Astrocyte (in vitro differentiated cells and primary cell): ENCODE measurements around the gene TAF8. TPM values are rescaled to one million over a fixed set of nuclear protein-coding genes. Genes with fewer than 3 reads are reported as not detected.

Experiments
- DNase-seq: peaks from one replicate; pipeline ENCODE4 v3.0.0-alpha.2; 2010; ENCODE audit warnings: low read depth
- FAIRE-seq: peaks from 2 replicates; lab custom pipeline; 2011; peaks lifted over from hg19 to GRCh38; lab: Jason Lieb, UNC
- H2AFZ ChIP-seq: 2 replicates; pipeline ENCODE4 v1.6.0; 2012; ENCODE audit warnings: low read depth, low read length, inconsistent platforms
- H3K27ac ChIP-seq: 2 replicates; pipeline ENCODE4 v1.5.1; 2011; ENCODE audit warnings: low read depth, low read length, inconsistent platforms
- H3K27me3 ChIP-seq: 2 replicates; pipeline ENCODE4 v1.6.0; 2011; ENCODE audit warnings: low read length, inconsistent platforms; ENCODE audit not compliant: insufficient read depth
- H3K36me3 ChIP-seq: 2 replicates; pipeline ENCODE4 v1.5.1; 2011; ENCODE audit warnings: low read length, inconsistent platforms; ENCODE audit not compliant: insufficient read depth
- H3K4me1 ChIP-seq: 2 replicates; pipeline ENCODE4 v1.5.1; 2011; ENCODE audit warnings: low read length, inconsistent platforms; ENCODE audit not compliant: insufficient read depth
- H3K4me2 ChIP-seq: 2 replicates; pipeline ENCODE4 v1.6.0; 2012; ENCODE audit warnings: low read length, inconsistent platforms
- H3K4me3 ChIP-seq: 2 replicates; pipeline ENCODE4 v1.5.1; 2011; ENCODE audit warnings: low read depth, mild to moderate bottlenecking, low read length, inconsistent platforms; ENCODE audit not compliant: insufficient read depth
- H3K79me2 ChIP-seq: 2 replicates; pipeline ENCODE4 v1.6.0; 2012; ENCODE audit warnings: mild to moderate bottlenecking, low read length, inconsistent platforms; ENCODE audit not compliant: insufficient read depth
- H3K9ac ChIP-seq: 2 replicates; pipeline ENCODE4 v1.6.0; 2012; ENCODE audit warnings: mild to moderate bottlenecking, low read length, inconsistent platforms
- H3K9me3 ChIP-seq: 2 replicates; pipeline ENCODE4 v1.5.1; 2012; ENCODE audit warnings: low read depth, mild to moderate bottlenecking, low read length, inconsistent platforms; ENCODE audit not compliant: insufficient read depth
- H4K20me1 ChIP-seq: 2 replicates; pipeline ENCODE4 v1.6.0; 2012; ENCODE audit warnings: low read length, inconsistent platforms; ENCODE audit not compliant: insufficient read depth
- H3K27ac Mint-ChIP-seq: one replicate; pipeline ENCODE4 v1.8.0; 2021; ENCODE audit warnings: mild to moderate bottlenecking, mixed read lengths; ENCODE audit not compliant: unreplicated experiment
- H3K27me3 Mint-ChIP-seq: one replicate; pipeline ENCODE4 v1.8.0; 2021; ENCODE audit warnings: low read depth, mixed read lengths; ENCODE audit not compliant: unreplicated experiment
- H3K36me3 Mint-ChIP-seq: one replicate; pipeline ENCODE4 v1.8.0; 2021; ENCODE audit warnings: low read depth, mixed read lengths; ENCODE audit not compliant: unreplicated experiment
- H3K4me1 Mint-ChIP-seq: one replicate; pipeline ENCODE4 v1.8.0; 2021; ENCODE audit warnings: low read depth, mixed read lengths; ENCODE audit not compliant: unreplicated experiment
- H3K4me3 Mint-ChIP-seq: one replicate; pipeline ENCODE4 v1.8.0; 2021; ENCODE audit warnings: mild to moderate bottlenecking, moderate library complexity, mixed read lengths; ENCODE audit not compliant: unreplicated experiment
- H3K9me3 Mint-ChIP-seq: one replicate; pipeline ENCODE4 v1.8.0; 2021; ENCODE audit warnings: mild to moderate bottlenecking, mixed read lengths; ENCODE audit not compliant: unreplicated experiment
- EZH2 ChIP-seq: IDR thresholded peaks from 2 replicates; pipeline ENCODE4 v1.6.1; 2012; ENCODE audit warnings: mild to moderate bottlenecking, low read length, inconsistent platforms; ENCODE audit not compliant: insufficient read depth
- total RNA-seq: library from RNA; stranded (reverse); gene quantifications from 2 replicates; pipeline ENCODE4 v1.2.1, GENCODE V29; 2021
- TF ChIP-seq, protein P1 (sequence below): IDR thresholded peaks from 2 replicates; pipeline ENCODE4 v1.5.1; 2011; ENCODE audit warnings: low read depth, mild to moderate bottlenecking, inconsistent platforms, low read length, moderate library complexity; ENCODE audit not compliant: insufficient read depth

Gene TAF8
- total RNA-seq, 1 donor from 2014 or later: 14.8 TPM

GRCh38 chr6:42093582-42094329, 43.4 kb downstream of the TAF8 start:
- Mint-ChIP-seq H3K4me3 (no peak overlapping the region), H3K27ac (no peak overlapping the region)
- H3K4me1 ChIP-seq: no peaks in the 10 kb centered on the region

GRCh38 chr6:42095094-42095493, 44.8 kb downstream of the TAF8 start:
- Mint-ChIP-seq H3K27me3 (peaks cover 25% of the 10 kb centered on the region), H3K4me1 (peaks cover 6% of the 10 kb centered on the region), H3K27ac (no peak overlapping the region), H3K4me3 (no peak overlapping the region), H3K9me3 (no peaks in the 10 kb centered on the region), H3K36me3 (no peaks in the 10 kb centered on the region)
- Histone ChIP-seq H3K27ac (no peak overlapping the region), H3K79me2 (no peaks in the 10 kb centered on the region), H3K4me1 (peaks cover 11% of the 10 kb centered on the region), H3K9me3 (no peaks in the 10 kb centered on the region), H3K4me2 (no peak overlapping the region), H3K9ac (no peak overlapping the region), H3K4me3 (no peak overlapping the region), H3K27me3 (no peaks in the 10 kb centered on the region), H3K36me3 (no peaks in the 10 kb centered on the region), H4K20me1 (no peaks in the 10 kb centered on the region), H2AFZ (no peak overlapping the region)
- DNase-seq (no peak), FAIRE-seq (no peak)
- TF ChIP-seq, protein P1, sequence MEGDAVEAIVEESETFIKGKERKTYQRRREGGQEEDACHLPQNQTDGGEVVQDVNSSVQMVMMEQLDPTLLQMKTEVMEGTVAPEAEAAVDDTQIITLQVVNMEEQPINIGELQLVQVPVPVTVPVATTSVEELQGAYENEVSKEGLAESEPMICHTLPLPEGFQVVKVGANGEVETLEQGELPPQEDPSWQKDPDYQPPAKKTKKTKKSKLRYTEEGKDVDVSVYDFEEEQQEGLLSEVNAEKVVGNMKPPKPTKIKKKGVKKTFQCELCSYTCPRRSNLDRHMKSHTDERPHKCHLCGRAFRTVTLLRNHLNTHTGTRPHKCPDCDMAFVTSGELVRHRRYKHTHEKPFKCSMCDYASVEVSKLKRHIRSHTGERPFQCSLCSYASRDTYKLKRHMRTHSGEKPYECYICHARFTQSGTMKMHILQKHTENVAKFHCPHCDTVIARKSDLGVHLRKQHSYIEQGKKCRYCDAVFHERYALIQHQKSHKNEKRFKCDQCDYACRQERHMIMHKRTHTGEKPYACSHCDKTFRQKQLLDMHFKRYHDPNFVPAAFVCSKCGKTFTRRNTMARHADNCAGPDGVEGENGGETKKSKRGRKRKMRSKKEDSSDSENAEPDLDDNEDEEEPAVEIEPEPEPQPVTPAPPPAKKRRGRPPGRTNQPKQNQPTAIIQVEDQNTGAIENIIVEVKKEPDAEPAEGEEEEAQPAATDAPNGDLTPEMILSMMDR: no peak
- no peak for TF ChIP-seq EZH2

More at GRCh38 chr6:42093582-42094329, 43.4 kb downstream of the TAF8 start:
- Histone ChIP-seq H3K79me2 (no peaks in the 10 kb centered on the region), H4K20me1 (no peaks in the 10 kb centered on the region), H3K4me2 (no peak overlapping the region), H3K36me3 (no peaks in the 10 kb centered on the region), H3K27me3 (no peaks in the 10 kb centered on the region), H3K9ac (no peak overlapping the region), H3K9me3 (no peaks in the 10 kb centered on the region), H2AFZ (no peak overlapping the region), H3K4me3 (no peak overlapping the region), H3K27ac (no peak overlapping the region)
- DNase-seq (no peak), FAIRE-seq (no peak)
- Mint-ChIP-seq H3K4me1 (no peaks in the 10 kb centered on the region), H3K9me3 (no peaks in the 10 kb centered on the region), H3K36me3 (no peaks in the 10 kb centered on the region), H3K27me3 (peaks cover 25% of the 10 kb centered on the region)
- TF ChIP-seq EZH2: no peak
- TF ChIP-seq, protein P1: no peak
